GM18505 (cell line): ENCODE results near the gene PTGES.

Experiments
- ATAC-seq: cut with Tn5 transposase; IDR thresholded peaks from one replicate; pipeline ENCODE4 v1.9.1; 2021; ENCODE audit not compliant: unreplicated experiment
- POLR2A ChIP-seq: IDR thresholded peaks from 4 replicates; pipeline ENCODE4 v1.6.1; 2011; ENCODE audit warnings: borderline replicate concordance; ENCODE audit not compliant: insufficient read depth, insufficient read length; ENCODE audit errors: extremely low read depth

Gene PTGES

DNA sequence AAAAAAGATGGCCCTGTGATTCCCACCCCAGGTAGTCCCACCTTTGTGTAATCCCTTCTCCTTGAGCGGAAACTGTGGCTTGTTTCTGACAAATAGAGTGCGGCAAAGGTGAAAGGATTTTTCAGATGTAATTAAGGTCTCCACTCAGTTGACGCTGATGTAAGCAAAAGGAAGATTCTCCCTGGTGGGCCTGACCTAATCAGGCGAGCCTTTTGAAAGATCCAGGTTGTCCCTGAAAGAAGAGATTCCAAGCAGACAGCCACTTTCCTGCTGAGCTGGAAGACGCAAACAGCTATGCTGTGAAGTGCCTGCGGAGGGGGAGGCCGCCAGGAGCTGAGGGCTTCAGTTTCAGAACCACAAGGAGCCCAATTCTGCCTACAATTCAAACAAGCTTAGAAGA, 24.1 kb downstream of the PTGES start:
- no peak for ATAC-seq
- TF ChIP-seq POLR2A, result no peak

DNA sequence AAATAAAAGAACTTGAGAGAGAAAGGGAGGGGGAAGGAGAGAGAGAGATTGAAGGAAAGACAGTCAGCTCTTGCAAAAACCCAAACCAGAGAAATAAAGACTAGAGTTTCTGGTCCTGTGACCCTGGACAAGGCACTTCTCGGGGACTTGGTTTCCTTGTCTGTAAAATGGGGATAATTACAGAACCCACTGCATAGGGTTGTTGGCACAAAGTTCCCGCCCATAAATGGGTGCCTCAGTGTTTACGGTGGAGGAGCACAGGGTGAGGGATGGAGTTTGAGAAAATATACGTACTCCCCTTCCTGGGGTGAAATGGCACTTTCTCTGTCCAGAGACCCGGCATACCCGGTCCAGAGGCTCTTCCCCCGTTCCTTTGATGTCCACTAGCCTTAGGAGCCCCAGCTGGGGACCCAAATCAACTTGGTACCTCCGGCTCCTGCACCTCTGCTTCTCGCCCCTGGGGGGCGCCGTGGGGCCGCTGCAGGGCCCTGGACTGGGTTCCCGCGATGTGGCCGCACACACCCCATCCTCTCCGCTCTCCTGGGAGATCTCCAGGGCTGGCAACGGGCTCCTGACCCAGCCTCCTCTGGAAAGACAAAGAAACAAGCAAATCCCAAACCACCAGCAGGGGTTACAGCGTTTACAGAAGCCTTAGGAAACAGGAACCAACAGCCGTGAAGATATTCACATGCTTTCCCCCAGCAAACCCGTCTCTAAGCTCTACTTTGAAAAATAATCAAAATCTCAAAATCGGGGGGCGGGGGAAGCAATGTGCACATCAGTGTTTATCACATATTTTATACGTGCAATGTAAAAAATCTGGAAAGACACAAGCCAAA, 26.3 kb downstream of the PTGES start:
- no peak for TF ChIP-seq POLR2A
- no peak for ATAC-seq

DNA sequence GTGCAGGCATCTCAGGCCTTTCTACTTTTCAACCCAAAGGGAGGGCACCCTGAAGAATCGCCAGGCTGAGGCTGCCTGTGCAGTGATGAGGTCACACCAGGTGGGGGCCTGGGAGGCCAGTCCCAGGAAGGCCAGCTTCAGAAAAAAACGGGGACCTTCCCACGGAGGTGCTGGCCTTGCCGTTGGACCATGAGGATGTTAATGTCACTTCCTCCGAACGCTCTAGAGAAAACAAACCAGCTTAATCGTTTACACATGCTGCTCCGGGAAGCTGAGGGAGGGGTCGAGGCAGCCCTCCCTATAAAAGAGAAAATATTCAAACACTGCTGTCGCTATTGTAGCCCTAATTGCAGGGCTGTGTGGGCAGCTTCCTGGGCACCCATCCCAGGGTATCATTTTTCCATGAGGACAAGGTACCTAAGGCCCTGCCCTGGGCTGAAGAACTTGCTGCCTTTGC, 27.0 kb downstream of the PTGES start:
- no peak for TF ChIP-seq POLR2A
- no peak for ATAC-seq

DNA sequence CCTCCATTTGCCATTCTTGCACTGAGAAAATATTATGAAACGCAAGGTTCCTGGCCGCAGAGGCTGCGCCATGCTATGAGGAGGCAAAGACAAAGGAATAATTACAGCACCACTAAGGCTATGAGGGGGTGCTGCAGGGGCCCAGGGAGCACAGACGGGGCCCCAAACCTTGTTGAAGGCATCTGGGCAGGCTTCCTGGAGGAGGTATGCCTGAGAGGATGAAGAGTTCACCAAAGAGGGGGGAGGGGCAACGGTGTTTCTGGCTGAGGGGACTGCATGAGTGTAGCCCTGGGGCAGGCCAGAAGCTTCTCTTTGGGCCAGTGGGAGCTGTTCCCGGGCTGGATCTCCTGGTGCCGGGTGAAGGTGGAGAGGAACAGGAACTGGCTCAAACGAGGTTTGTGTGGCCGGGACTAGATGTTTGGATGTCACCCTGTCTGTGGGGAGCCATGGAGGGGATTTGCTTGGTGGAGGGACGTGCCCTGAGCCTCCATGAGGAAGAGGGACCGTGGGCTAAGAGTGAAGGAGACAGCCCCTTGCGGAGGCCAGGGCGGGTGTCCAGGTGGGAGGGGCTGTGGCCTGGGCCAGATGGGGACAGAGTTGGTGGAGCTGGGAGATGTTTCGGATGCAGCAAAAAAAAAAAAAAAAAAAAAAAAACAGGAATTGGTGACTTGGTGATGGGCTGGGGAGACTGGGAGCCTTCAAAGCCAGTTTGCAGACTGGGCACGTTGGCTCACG, 28.2 kb downstream of the PTGES start:
- no peak for TF ChIP-seq POLR2A
- ATAC-seq, result no peak

DNA sequence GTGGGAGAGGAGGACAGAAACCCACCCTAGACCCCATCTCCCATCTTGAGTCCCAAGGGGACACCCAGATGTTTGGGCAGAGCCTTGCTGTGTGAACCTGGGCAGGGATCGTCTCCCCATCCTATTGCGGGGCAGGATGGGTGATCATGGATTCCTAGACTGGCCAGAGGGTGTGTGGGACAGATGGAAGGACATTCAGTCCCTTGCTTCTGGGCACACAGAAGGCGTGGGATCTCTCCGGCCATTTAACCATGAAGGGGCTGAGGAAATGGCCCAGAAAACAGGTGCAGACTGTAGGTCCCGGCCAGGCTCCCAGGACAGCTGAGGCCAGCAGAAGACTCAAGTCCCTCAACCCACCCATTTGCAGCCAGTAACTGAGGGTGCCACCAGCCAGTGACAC, 29.9 kb downstream of the PTGES start:
- no peak for TF ChIP-seq POLR2A
- no peak for ATAC-seq

DNA sequence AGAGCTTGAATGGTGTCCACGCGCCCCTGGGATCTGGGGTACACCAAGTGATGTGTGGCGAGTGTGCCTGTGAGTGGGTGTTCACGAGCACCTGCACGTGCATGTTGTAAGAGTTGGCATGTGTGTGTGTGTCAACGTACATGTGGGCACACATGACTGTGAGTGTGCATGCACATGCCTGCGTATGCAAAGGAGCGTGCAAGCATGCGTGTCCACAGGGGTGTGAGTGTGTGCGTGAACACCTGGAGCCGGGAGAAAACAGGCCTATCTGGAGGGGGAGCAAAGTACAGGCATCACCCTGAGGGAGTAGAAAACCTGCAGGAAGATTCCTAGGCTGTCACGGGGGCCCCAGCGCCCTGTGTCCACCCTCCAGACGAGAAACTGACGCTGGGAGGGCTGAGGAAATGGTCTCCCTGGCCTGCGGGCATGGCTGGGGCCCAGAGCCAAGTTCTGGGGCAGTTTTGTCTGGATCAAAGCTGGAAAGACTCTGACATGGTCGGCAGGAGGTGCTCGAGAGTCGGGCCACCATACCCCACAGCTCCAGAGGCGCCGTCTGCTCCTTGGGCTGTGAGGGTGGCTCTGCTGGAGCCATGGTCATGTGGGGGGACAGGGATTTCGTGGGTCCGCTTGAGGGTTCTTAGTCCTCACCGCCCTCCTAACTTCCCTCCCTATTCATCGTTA, 31.8 kb downstream of the PTGES start:
- ATAC-seq, result no peak
- TF ChIP-seq POLR2A, result no peak

DNA sequence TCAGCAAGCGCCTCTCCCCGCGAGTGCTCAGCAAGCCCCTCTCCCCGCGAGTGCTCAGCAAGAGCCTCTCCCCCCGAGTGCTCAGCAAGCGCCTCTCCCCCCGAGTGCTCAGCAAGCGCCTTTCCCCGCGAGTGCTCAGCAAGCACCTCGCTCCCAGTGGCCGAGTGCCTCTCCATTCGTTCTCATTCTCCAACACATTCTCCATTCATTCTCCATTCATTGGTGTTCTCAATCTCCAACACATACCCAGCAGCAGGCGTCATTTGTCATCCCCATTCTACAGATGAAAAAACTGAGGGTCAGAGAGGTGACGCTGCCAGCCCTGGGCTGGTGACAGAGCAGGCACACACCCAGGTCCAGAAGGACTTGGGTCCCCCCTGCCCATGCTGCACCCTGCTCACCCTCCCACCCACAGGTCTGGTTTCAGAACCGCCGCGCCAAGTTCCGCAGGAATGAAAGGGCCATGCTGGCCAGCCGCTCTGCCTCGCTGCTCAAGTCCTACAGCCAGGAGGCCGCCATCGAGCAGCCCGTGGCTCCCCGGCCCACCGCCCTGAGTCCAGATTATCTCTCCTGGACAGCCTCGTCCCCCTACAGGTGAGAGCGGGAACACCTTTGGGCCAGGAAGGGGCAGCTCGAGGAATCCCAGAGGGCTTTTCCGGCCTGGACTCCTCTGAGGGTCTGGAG, 32.5 kb downstream of the PTGES start:
- TF ChIP-seq POLR2A, result no peak
- ATAC-seq, result no peak

DNA sequence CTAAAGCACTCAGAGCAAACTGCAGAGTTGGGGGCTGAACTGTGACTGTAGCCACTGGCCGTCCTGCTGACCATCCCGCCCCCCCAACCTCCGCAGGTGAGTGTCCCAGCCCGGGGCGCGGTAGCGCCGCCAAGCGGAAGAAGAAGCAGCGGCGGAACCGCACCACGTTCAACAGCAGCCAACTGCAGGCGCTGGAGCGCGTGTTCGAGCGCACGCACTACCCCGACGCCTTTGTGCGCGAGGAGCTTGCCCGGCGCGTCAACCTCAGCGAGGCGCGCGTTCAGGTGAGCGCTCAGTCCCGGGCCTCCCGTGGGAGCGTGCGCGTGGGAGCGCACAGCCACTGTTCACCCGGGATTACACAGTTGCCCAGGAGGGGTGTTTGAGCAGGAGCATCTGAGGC, 33.7 kb downstream of the PTGES start:
- ATAC-seq, result no peak
- TF ChIP-seq POLR2A, result no peak

DNA sequence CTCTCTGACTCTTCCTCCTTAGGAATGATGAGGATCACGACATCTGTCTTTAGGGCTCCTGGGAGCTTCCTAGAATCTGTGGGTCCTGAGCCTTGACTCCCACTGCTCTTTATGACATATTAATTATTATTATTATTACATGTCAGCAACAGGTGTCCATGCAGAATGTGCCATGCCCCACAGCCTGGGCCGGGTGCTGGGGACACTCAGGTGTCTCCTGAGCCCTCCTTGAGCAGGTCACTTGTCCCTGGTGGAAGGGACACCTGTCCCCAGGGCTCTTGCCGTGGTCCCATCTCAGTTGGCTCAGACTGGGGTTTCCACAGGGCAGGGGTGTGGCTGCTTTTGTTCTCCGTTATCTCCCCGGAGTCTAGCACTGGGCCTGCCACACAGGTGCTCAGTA, 34.2 kb downstream of the PTGES start:
- no peak for ATAC-seq
- no peak for TF ChIP-seq POLR2A

DNA sequence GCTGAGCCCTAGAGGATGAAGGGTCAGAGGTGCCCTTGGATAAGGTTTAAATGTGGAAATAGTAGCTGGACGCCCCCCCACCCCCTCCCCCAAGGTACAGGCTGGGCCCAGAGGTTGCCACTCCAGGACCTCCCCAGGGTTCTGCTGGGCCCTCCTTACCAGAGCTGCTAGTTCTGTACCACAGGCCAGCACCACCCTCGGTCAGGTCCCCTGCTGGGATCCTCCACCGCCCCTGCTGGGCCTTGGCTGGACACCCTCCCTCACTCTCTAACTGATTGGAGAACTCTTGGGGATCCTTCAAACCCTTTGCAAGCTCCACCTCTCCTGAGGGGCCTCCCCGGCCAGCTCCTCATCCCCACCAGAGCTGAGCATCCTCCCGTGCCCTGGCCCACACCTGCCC, 34.9 kb downstream of the PTGES start:
- TF ChIP-seq POLR2A, result no peak

DNA sequence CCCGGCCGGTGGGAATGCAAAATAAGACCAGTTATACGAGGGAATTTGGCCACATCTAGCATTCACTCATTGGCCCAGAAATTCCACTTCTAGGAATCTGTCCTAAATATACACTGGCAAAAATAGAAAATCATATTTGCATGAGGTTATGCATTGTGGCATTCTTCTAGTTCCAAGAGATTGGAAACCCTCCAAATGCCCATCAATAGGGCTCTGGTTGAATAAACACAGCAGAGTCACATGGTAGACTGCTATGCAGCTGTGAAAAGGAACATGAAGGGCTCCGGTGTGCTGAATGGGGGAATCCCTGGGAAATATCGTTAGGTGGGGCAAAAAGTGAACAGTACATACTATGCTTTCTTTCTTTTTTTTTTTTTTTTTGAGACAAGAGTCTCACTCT, 36.8 kb downstream of the PTGES start:
- TF ChIP-seq POLR2A, result no peak
- ATAC-seq, result no peak

More for the DNA sequence above, 34.9 kb downstream of the PTGES start:
- no peak for ATAC-seq

DNA sequence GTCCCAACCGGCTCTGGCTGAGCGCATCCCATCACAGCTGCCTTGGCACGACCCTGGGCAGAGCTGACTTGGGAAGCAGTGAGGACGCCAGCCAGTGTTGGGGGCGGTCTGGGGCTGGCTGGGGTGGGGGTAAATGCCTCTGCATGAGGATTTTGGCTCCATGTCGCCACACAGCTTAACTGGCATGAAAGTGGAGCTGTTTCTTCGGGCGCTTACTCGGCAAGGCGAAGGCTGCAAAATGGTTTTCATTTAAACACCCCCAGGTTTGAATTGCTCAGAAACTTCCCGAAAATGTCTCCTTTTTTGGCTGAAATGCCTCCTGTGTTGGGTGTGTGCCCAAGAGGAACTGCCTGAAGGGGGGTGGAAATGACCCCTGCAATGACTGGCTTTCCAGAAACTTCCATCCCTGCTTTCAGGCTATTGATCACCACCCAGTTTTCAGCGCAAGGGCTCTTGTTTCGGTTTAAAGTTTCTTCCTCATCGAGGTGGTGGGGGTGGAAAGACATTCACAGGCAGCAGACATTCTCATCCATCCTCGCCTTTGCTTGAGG, 38.3 kb downstream of the PTGES start:
- TF ChIP-seq POLR2A, result no peak

DNA sequence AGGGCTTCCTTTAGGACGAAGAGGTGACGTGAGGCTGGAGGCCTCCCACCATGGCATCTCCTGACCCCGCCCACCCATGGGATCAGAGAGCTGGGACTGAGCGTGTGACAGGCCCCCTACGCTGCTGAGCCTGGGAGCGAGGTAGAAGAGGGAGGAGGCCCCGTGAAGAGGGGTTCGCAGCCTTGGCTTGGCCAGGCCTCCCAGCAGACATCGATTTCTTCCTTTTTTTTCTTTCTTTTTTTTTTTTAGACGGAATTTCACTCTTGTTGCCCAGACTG, 39.5 kb downstream of the PTGES start:
- ATAC-seq, result no peak

More for the DNA sequence above, 38.3 kb downstream of the PTGES start:
- ATAC-seq, result no peak

More for the DNA sequence above, 39.5 kb downstream of the PTGES start:
- TF ChIP-seq POLR2A, result no peak
